GM23248 (cell line): ENCODE results near the gene TFIP11.

Source experiments
- EZH2 ChIP-seq: fragments of 200-600 bp; sonication (generic); IDR thresholded peaks from 2 replicates; pipeline ENCODE4 v1.6.1; 2018; ENCODE audit warnings: antibody characterized with exemption, mild to moderate bottlenecking; ENCODE audit not compliant: insufficient read depth, poor library complexity, severe bottlenecking
- EZH2phosphoT487 ChIP-seq: fragments of 200-600 bp; sonication (generic); IDR thresholded peaks from 2 replicates; pipeline ENCODE4 v1.6.1; 2018; ENCODE audit warnings: antibody characterized with exemption, moderate library complexity, mild to moderate bottlenecking, low read depth; ENCODE audit not compliant: insufficient read depth

GRCh38 chr22:26548984-26549383 is 36.7 kb upstream of the TFIP11 start:
- TF ChIP-seq EZH2phosphoT487 (no peak), EZH2 (no peak)
